Measurements from ENCODE around the gene NR2F1-AS1. TPM values are rescaled to one million over a fixed set of nuclear protein-coding genes. Genes with fewer than 3 reads are reported as not detected.
A peak's percentile ranks its signal among the peaks of the same experiment; 100 is the strongest.

Gene NR2F1-AS1
- total RNA-seq, 1 donor from 2014 or later = 53.1 TPM

DNA sequence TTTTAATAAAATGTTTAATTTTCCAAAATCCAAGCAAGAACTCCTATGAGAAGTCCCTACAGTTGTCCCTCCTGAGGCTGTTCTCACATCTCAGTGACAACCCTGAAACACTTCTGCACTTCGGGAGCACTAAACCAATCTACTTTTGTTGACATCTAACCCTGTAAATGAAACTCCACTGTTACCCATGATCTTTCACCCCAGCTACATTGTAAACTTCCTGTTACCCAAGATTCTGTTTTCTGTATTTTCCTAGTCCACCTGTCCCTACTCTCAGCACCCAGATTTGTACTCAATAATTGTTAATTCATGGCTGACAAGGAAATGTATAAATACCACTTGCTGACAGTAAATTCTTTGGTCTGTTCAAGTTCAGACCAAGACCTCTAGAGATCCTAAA, 153.7 kb downstream of the NR2F1-AS1 start:
- Mint-ChIP-seq H3K4me3 (no peak overlapping the region), H3K36me3 (ENCODE audit: low read depth) (no peaks in the 10 kb centered on the region), H3K27me3 (ENCODE audit: low read depth) (no peaks in the 10 kb centered on the region), H3K27ac (ENCODE audit: unreplicated experiment) (peak overlapping the region; percentile 13), H3K4me1 (peaks cover 74% of the 10 kb centered on the region), H3K9me3 (no peaks in the 10 kb centered on the region)
- TF ChIP-seq, protein P1, sequence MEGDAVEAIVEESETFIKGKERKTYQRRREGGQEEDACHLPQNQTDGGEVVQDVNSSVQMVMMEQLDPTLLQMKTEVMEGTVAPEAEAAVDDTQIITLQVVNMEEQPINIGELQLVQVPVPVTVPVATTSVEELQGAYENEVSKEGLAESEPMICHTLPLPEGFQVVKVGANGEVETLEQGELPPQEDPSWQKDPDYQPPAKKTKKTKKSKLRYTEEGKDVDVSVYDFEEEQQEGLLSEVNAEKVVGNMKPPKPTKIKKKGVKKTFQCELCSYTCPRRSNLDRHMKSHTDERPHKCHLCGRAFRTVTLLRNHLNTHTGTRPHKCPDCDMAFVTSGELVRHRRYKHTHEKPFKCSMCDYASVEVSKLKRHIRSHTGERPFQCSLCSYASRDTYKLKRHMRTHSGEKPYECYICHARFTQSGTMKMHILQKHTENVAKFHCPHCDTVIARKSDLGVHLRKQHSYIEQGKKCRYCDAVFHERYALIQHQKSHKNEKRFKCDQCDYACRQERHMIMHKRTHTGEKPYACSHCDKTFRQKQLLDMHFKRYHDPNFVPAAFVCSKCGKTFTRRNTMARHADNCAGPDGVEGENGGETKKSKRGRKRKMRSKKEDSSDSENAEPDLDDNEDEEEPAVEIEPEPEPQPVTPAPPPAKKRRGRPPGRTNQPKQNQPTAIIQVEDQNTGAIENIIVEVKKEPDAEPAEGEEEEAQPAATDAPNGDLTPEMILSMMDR (conservative IDR thresholded peaks at IDR 0.05) = no peak
- DNase-seq (ENCODE audit: low read depth, low spot score) = no peak

DNA sequence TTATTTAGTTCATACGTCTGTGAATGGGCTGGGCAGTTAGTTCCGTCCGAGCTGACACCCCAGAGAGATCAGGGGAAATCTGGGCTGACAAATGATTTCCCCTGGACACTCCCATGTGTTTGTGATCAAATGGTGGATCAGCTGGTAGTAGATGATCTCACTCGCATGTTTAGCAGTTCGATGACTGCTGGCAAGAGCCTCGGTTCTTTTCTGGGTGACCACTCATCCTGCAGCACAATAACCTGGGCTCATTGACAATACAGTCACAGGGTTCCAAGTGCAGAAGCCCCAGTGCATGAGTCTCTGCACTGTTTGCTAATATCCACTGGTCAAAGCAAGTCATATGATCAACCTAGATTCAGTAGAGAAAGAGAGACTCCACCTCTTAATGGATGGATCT, 155.9 kb downstream of the NR2F1-AS1 start:
- Mint-ChIP-seq H3K36me3 (ENCODE audit: low read depth) (peaks cover 2% of the 10 kb centered on the region), H3K27me3 (ENCODE audit: low read depth) (no peaks in the 10 kb centered on the region), H3K27ac (ENCODE audit: unreplicated experiment) (no peak overlapping the region), H3K4me3 (no peak overlapping the region), H3K4me1 (peaks cover 79% of the 10 kb centered on the region), H3K9me3 (no peaks in the 10 kb centered on the region)
- DNase-seq (ENCODE audit: low read depth, low spot score) = no peak
- TF ChIP-seq, protein P1 (conservative IDR thresholded peaks at IDR 0.05) = no peak

DNA sequence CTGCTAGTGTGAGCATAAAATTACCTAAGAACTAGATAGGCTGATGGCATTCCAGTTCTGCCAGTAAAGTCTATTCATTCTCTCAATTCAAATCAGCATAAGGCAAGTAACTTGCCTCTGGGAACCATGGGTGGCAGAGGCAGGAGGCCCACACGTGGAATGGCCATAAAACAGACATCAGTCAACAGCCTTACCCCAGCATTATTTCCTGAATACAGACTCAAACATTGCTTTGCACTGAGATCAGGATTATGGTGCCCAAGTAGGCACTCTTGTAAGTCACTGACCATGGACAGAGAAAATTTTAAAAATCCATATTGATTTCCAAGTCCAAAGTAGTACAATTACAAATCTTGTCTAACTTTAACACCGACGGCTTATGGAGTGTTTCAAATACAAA, 157.7 kb downstream of the NR2F1-AS1 start:
- H3K4me3 Mint-ChIP-seq = no peak overlapping the region
- TF ChIP-seq, protein P1 (conservative IDR thresholded peaks at IDR 0.05) = no peak
- H3K27ac Mint-ChIP-seq (ENCODE audit: unreplicated experiment) = no peak overlapping the region
- DNase-seq (ENCODE audit: low read depth, low spot score) = no peak
- H3K27me3 Mint-ChIP-seq (ENCODE audit: low read depth) = no peaks in the 10 kb centered on the region
- peaks cover 68% of the 10 kb centered on the region for H3K4me1 Mint-ChIP-seq
- peaks cover 2% of the 10 kb centered on the region for H3K36me3 Mint-ChIP-seq (ENCODE audit: low read depth)
- no peaks in the 10 kb centered on the region for H3K9me3 Mint-ChIP-seq

DNA sequence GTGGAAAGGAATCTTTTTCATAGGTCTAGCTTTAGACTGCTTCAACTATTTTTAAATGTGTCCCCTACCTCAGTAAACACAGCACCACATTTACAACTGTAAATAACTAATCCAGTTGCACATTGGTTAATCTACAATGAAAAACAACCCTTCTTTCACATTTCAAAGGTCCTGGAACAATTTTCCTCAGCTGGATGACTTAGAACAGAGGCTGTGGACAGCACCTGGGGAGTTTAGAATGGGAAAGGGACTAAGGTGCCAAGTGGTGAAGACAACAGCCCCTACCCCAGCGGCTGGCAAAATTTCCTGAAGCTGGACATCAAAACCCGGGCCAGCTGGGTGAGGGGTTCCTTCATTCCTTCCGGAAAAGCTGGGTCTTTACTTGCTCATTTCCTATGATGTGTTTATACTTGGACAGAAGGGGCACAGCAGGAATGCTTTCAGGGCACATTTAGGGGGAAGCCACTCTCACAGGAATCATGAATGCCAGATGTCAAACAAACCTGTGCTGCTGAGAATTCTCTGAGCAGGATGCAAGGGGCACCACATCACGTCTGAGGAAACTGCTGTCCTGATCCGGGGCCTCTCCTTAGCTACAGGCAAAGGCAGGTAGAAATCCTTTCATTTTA, 158.3 kb downstream of the NR2F1-AS1 start:
- Mint-ChIP-seq H3K36me3 (ENCODE audit: low read depth) (peaks cover 2% of the 10 kb centered on the region), H3K4me3 (no peak overlapping the region), H3K27me3 (ENCODE audit: low read depth) (no peaks in the 10 kb centered on the region), H3K27ac (ENCODE audit: unreplicated experiment) (no peak overlapping the region), H3K4me1 (peaks cover 66% of the 10 kb centered on the region), H3K9me3 (no peaks in the 10 kb centered on the region)
- no peak for DNase-seq (ENCODE audit: low read depth, low spot score)
- TF ChIP-seq, protein P1 (conservative IDR thresholded peaks at IDR 0.05) = no peak

DNA sequence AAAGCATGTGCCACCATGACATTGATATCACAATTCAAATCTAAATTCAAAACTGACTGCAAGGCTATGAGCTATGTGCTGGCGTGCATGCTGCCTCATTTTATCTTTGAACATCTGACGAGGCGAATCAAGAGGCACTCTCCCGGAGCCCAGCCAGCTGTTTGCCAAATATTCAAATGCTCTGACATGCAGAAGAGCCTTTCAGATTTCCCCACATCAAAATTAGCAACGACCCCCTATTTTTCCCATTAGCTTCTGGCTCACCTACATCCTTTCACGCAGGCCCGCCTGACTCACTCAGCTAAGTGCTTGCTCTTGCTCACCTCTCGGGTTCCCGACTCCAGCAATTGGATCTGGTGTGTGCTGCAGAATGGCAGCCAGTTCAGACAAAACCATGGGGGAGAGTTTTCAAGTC, 159.0 kb downstream of the NR2F1-AS1 start:
- TF ChIP-seq, protein P1 (conservative IDR thresholded peaks at IDR 0.05) = no peak
- no peak for DNase-seq (ENCODE audit: low read depth, low spot score)
- peak overlapping the region; percentile 63 for H3K27ac Mint-ChIP-seq (ENCODE audit: unreplicated experiment)
- H3K4me3 Mint-ChIP-seq = peak overlapping the region; percentile 82
- no peaks in the 10 kb centered on the region for H3K27me3 Mint-ChIP-seq (ENCODE audit: low read depth)
- peaks cover 2% of the 10 kb centered on the region for H3K36me3 Mint-ChIP-seq (ENCODE audit: low read depth)
- no peaks in the 10 kb centered on the region for H3K9me3 Mint-ChIP-seq
- H3K4me1 Mint-ChIP-seq = peaks cover 66% of the 10 kb centered on the region

Measured in neural crest cell (in vitro differentiated cells).